Measurements from ENCODE around the gene FLT3. TPM values are rescaled to one million over a fixed set of nuclear protein-coding genes. Genes with fewer than 3 reads are reported as not detected.
A peak's percentile ranks its signal among the peaks of the same experiment; 100 is the strongest.

FLT3 gene
- total and polyA plus RNA-seq, 10 donors, result 1.0 to 10.1 (median 4.2) TPM

DNA sequence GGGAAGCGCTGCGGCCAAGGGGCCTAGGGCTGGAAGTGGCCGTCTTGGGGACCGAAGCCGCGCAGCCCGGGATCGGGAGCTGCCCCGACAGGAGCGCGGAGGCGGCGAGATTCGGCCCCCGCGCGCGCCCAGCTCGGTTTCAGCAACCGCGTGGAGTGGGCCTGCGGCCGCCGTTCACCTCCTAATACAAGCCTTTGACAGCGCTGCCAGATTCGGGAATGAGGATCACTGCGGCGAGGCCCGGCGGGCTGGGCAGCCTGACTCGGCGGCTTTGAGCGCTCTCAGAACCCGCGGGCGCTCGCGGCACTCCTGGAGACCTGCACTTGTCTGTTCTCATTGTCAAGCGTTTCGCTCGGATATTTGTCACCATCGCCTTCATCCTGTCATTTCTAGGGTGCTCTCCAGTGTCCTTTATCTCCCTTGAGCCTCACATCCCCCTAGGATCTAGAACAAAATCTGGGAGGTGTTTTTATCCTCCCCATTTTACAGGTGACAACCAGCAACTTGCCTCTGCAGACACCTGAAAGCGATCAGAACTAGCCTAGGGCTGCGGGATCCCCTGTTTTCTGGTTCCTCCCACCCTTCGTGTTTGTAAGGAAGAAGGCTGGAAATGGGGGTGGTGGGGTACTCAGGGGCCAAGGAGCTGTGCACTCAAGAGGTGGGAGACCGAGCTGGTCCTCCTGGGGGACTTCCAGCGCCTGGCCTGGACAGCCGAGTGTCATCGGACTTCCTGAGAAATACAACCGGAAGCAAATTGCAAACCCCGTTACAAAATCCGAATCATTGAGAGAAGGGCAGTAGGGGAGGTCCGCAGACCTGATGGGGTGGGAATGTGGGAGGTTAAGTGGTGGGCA, 129.8 kb downstream of the FLT3 start:
- Histone ChIP-seq H3K36me3 (no peaks in the 10 kb centered on the region), H3K27ac (no peak overlapping the region), H3K9me3 (no peaks in the 10 kb centered on the region), H3K27me3 (replicated peaks in 1 of 7) (peaks cover 7 to 100% (median 98%) of the 10 kb centered on the region in 7 donors), H3K4me1 (peaks cover 11 to 56% (median 44%) of the 10 kb centered on the region in 6 donors), H3K4me3 (no peak overlapping the region)
- intact Hi-C loops (cut with DNase I; ENCODE audit: low total_unique reads), result no loop called here
- WGBS, 5 donors, result 5 to 10% (median 7%) methylated on average over 29 to 53 of the region's 53 CpGs
- no peak for TF ChIP-seq POLR2AphosphoS5 (IDR thresholded peaks at IDR 0.05)
- TF ChIP-seq, protein P1, sequence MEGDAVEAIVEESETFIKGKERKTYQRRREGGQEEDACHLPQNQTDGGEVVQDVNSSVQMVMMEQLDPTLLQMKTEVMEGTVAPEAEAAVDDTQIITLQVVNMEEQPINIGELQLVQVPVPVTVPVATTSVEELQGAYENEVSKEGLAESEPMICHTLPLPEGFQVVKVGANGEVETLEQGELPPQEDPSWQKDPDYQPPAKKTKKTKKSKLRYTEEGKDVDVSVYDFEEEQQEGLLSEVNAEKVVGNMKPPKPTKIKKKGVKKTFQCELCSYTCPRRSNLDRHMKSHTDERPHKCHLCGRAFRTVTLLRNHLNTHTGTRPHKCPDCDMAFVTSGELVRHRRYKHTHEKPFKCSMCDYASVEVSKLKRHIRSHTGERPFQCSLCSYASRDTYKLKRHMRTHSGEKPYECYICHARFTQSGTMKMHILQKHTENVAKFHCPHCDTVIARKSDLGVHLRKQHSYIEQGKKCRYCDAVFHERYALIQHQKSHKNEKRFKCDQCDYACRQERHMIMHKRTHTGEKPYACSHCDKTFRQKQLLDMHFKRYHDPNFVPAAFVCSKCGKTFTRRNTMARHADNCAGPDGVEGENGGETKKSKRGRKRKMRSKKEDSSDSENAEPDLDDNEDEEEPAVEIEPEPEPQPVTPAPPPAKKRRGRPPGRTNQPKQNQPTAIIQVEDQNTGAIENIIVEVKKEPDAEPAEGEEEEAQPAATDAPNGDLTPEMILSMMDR (IDR thresholded peaks at IDR 0.05 in 8 of 11, conservative IDR thresholded peaks at IDR 0.05 in 3 of 11), result no peak
- no peak for TF ChIP-seq POLR2A (IDR thresholded peaks at IDR 0.05)
- DNase-seq, result no peak

DNA sequence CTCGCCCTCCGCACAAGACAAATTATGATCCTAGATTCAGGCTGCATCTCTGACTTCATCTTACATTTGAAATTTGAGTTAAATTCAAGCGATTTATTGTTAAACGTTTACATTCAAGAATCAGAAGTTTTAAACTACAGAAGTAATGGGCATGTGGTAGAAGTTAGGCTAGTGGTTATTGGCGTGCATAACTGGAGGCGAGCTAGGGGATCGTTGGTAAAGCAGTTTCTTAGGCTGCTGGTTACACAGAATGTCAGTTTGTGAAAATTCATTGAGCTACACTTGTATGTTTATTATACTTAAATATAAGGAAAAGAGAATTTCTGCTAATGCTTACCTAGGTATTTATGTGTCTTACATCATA, 130.5 kb downstream of the FLT3 start:
- intact Hi-C loops (cut with DNase I; ENCODE audit: low total_unique reads), result no loop called here
- 15 to 19% (median 18%) methylated on average over 7 of the region's 7 CpGs for WGBS, 5 donors
- TF ChIP-seq, protein P1 (IDR thresholded peaks at IDR 0.05 in 8 of 11, conservative IDR thresholded peaks at IDR 0.05 in 3 of 11), result no peak
- TF ChIP-seq POLR2A (IDR thresholded peaks at IDR 0.05) (no peak), POLR2AphosphoS5 (IDR thresholded peaks at IDR 0.05) (no peak)

DNA sequence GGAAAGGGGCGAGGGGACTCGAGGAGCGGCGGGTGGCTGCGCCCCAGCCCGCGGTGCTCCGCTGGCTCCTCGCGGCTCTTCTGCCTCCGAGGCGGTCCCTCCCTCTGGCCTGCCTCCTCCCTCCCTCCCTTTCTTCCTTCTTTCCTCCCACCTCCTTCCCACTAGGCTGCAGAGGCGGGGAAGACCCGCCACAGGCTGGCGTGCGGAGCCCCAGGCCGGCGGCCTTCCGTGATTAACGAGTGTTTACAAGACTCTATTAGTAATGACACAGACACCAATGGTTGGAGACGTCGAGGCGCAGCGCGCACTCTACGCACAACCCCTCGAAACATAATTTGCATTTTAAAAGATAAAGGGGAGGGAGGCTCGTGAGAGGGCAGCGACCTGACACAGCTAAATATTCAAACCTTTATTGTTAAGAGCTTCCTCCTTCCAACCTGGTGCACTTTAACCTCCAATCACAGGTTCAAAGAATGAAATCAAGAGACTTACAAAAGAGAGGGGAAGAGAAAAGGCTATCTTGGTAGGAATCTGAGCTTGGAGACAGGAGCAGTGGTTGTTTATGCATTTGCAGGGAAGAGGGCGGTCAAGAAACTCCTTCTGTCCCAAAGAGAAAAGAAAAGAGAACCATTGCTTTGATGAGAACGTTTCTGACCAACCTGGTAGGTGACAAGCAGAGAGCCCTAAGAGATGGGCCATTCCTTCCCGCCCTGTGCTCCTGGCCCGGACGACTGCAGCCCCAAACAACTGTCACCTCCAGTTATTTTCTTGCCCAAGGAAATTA, 131.1 kb downstream of the FLT3 start, which contains the start of gene CDX2:
CDX2 (minus strand) TSS at position 234 of the 784 bp plus-strand sequence. CDS start 309 bp downstream, outside the sequence.
- Histone ChIP-seq H3K9me3 (no peaks in the 10 kb centered on the region), H3K4me3 (peak within 1 kb of the TSS in 6 of 8 donors; percentile 9 to 59 (median 21)), H3K27me3 (replicated peaks in 1 of 7) (peaks cover 7 to 100% (median 98%) of the 10 kb centered on the region in 7 donors), H3K27ac (no peak within 1 kb of the TSS), H3K36me3 (no peaks in the 10 kb centered on the region), H3K4me1 (peaks cover 8 to 52% (median 40%) of the 10 kb centered on the region in 6 donors)
- TF ChIP-seq POLR2AphosphoS5 (IDR thresholded peaks at IDR 0.05), result no peak
- TF ChIP-seq POLR2A (IDR thresholded peaks at IDR 0.05), result no peak
- TF ChIP-seq, protein P1 (IDR thresholded peaks at IDR 0.05 in 8 of 11, conservative IDR thresholded peaks at IDR 0.05 in 3 of 11), result no peak
- intact Hi-C loops (cut with DNase I; ENCODE audit: low total_unique reads), result no loop called here
- whole genome bisulfite sequencing, 5 donors, result 3 to 7% (median 7%) methylated on average over 34 of the region's 34 CpGs
- no peak for DNase-seq

More for the DNA sequence above, 130.5 kb downstream of the FLT3 start:
- Histone ChIP-seq H3K36me3 (no peaks in the 10 kb centered on the region), H3K27me3 (replicated peaks in 1 of 7) (peaks cover 7 to 100% (median 98%) of the 10 kb centered on the region in 7 donors), H3K4me1 (peaks cover 8 to 52% (median 40%) of the 10 kb centered on the region in 6 donors), H3K27ac (no peak overlapping the region), H3K9me3 (no peaks in the 10 kb centered on the region), H3K4me3 (no peak overlapping the region)
- no peak for DNase-seq
